ENCODE data around the gene PRKAG3. TPM values are rescaled to one million over a fixed set of nuclear protein-coding genes. Genes with fewer than 3 reads are reported as not detected.

The PRKAG3 gene
- total RNA-seq, 1 experiment from 2014 or later, result not detected

GRCh38 chr2:218879776-218880101 lies 48.1 kb upstream of the PRKAG3 start:
- no peak for DNase-seq (ENCODE audit: low spot score)
- Histone ChIP-seq H3K4me3 (ENCODE audit: low read depth, low read length, poor library complexity, severe bottlenecking) (no peak overlapping the region), H3K27ac (ENCODE audit: low read depth, low read length, poor library complexity, severe bottlenecking) (no peak overlapping the region), H3K36me3 (ENCODE audit: insufficient read depth, low read length, poor library complexity, severe bottlenecking) (no peaks in the 10 kb centered on the region), H3K4me1 (ENCODE audit: insufficient read depth, low read length, poor library complexity, severe bottlenecking) (peaks cover 22% of the 10 kb centered on the region), H3K9me3 (ENCODE audit: low read depth, low read length, poor library complexity, severe bottlenecking) (no peaks in the 10 kb centered on the region), H3K27me3 (replicated peaks; ENCODE audit: insufficient read depth, low read depth, low read length, poor library complexity) (peaks cover 19% of the 10 kb centered on the region)
- ChIA-PET POLR2A (ENCODE audit: low non-redundant PET) (no interaction called here), CTCF (no interaction called here)
- intact Hi-C loops (cut with micrococcal nuclease; ENCODE audit: unreplicated experiment), result loop anchor here (10.0 kb wide), 1 partner anchor 245 kb away; no protein-coding TSS in a partner anchor
- no TSS peak for BruUV-seq (replicated peaks)
- TF ChIP-seq, protein P1, sequence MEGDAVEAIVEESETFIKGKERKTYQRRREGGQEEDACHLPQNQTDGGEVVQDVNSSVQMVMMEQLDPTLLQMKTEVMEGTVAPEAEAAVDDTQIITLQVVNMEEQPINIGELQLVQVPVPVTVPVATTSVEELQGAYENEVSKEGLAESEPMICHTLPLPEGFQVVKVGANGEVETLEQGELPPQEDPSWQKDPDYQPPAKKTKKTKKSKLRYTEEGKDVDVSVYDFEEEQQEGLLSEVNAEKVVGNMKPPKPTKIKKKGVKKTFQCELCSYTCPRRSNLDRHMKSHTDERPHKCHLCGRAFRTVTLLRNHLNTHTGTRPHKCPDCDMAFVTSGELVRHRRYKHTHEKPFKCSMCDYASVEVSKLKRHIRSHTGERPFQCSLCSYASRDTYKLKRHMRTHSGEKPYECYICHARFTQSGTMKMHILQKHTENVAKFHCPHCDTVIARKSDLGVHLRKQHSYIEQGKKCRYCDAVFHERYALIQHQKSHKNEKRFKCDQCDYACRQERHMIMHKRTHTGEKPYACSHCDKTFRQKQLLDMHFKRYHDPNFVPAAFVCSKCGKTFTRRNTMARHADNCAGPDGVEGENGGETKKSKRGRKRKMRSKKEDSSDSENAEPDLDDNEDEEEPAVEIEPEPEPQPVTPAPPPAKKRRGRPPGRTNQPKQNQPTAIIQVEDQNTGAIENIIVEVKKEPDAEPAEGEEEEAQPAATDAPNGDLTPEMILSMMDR (conservative IDR thresholded peaks at IDR 0.05; ENCODE audit: low read depth, low read length), result no peak
- no peak for TF ChIP-seq EZH2 (IDR thresholded peaks at IDR 0.05; ENCODE audit: borderline replicate concordance, low read depth, low read length, poor library complexity, severe bottlenecking)

DNA sequence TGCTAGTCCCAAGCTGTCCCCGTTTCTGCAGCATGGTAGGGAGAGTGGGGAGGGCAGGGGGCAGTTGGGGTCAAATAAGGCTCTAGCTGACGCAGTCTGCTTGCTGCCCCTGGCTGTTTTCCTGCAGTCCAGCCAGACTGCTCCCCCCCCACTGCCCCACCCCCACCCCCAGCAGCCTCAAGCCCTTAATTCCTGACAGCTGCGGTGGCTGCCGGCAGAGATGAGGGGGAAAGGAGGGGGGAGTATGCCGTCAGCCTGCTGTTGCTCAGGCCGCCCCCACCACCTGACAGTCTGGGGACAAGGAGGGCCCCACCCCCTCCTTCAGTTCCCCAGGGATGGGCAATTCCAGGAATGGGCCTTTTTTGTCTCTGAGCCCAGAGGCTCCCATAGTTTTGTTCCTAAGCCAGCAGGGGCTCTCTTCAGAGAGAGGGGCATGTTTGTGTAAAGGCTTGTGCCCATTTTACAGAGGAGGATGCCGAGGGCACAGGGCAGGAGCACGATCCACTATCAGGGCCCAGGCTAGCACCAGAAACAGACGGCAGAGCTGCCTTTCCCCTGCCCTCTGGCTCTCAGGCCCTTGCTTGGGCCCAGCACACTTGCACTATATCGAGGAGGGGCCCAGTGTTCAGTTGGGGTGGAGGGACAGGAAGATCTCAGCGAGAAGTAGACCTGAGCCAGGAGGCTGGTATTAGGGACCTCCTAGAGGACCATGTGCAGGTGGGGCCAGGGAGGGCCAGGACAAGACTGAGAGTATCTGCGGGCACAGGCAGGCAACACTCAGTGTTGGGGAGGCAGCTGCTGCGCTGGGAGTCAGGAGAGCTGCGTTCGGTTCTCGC lies 47.5 kb upstream of the PRKAG3 start:
- DNase-seq (ENCODE audit: low spot score), result peak; percentile 50
- ChIA-PET CTCF (interaction anchor here (0.6 to 5.0 kb wide), 4 partner anchors 13 to 810 kb away, joined by 4 to 54 read pairs (median 4); partner anchors contain the start of gene RUFY4), POLR2A (ENCODE audit: low non-redundant PET) (no interaction called here)
- BruUV-seq (replicated peaks), result no TSS peak
- H3K36me3 ChIP-seq (ENCODE audit: insufficient read depth, low read length, poor library complexity, severe bottlenecking), result no peaks in the 10 kb centered on the region
- no peaks in the 10 kb centered on the region for H3K9me3 ChIP-seq (ENCODE audit: low read depth, low read length, poor library complexity, severe bottlenecking)
- H3K4me3 ChIP-seq (ENCODE audit: low read depth, low read length, poor library complexity, severe bottlenecking), result no peak overlapping the region
- TF ChIP-seq EZH2 (IDR thresholded peaks at IDR 0.05; ENCODE audit: borderline replicate concordance, low read depth, low read length, poor library complexity, severe bottlenecking), result no peak
- TF ChIP-seq, protein P1 (conservative IDR thresholded peaks at IDR 0.05; ENCODE audit: low read depth, low read length), result no peak
- intact Hi-C loops (cut with micrococcal nuclease; ENCODE audit: unreplicated experiment), result loop anchor here (10.0 kb wide), 1 partner anchor 246 kb away; no protein-coding TSS in a partner anchor
- no peak overlapping the region for H3K27ac ChIP-seq (ENCODE audit: low read depth, low read length, poor library complexity, severe bottlenecking)
- H3K27me3 ChIP-seq (replicated peaks; ENCODE audit: insufficient read depth, low read depth, low read length, poor library complexity), result peaks cover 25% of the 10 kb centered on the region
- peaks cover 22% of the 10 kb centered on the region for H3K4me1 ChIP-seq (ENCODE audit: insufficient read depth, low read length, poor library complexity, severe bottlenecking)

GRCh38 chr2:218878486-218878885 lies 46.9 kb upstream of the PRKAG3 start:
- no peak for DNase-seq (ENCODE audit: low spot score)
- Histone ChIP-seq H3K9me3 (ENCODE audit: low read depth, low read length, poor library complexity, severe bottlenecking) (no peaks in the 10 kb centered on the region), H3K27ac (ENCODE audit: low read depth, low read length, poor library complexity, severe bottlenecking) (no peak overlapping the region), H3K4me3 (ENCODE audit: low read depth, low read length, poor library complexity, severe bottlenecking) (no peak overlapping the region), H3K27me3 (replicated peaks; ENCODE audit: insufficient read depth, low read depth, low read length, poor library complexity) (peaks cover 32% of the 10 kb centered on the region), H3K4me1 (ENCODE audit: insufficient read depth, low read length, poor library complexity, severe bottlenecking) (peaks cover 22% of the 10 kb centered on the region), H3K36me3 (ENCODE audit: insufficient read depth, low read length, poor library complexity, severe bottlenecking) (no peaks in the 10 kb centered on the region)
- intact Hi-C loops (cut with micrococcal nuclease; ENCODE audit: unreplicated experiment), result loop anchor here (10.0 kb wide), 1 partner anchor 246 kb away; no protein-coding TSS in a partner anchor
- no TSS peak for BruUV-seq (replicated peaks)
- POLR2A ChIA-PET (ENCODE audit: low non-redundant PET), result no interaction called here
- TF ChIP-seq, protein P1 (conservative IDR thresholded peaks at IDR 0.05; ENCODE audit: low read depth, low read length), result no peak
- no peak for TF ChIP-seq EZH2 (IDR thresholded peaks at IDR 0.05; ENCODE audit: borderline replicate concordance, low read depth, low read length, poor library complexity, severe bottlenecking)
- CTCF ChIA-PET, result interaction anchor here (0.7 to 5.0 kb wide), 3 partner anchors 14 to 167 kb away, joined by 4 to 54 read pairs (median 4); no protein-coding TSS in a partner anchor
